Measurements from ENCODE around the gene OR10T2.

- TF ChIP-seq CTCF (IDR thresholded peaks at IDR 0.05) (no peak), EP300 (IDR thresholded peaks at IDR 0.05) (no peak), POLR2A (IDR thresholded peaks at IDR 0.05) (no peak)
Measured at GRCh38 chr1:158371188-158371953, 27.9 kb downstream of the OR10T2 start.
